ENCODE data around the gene VSTM4.

GRCh38 chr10:49008505-49009198 lies 106.7 kb downstream of the VSTM4 start:
- TF ChIP-seq CTCF (IDR thresholded peaks at IDR 0.05; ENCODE audit: low read depth, low read length): no peak
- TF ChIP-seq EZH2phosphoT487 (IDR thresholded peaks at IDR 0.05; ENCODE audit: low read depth): no peak

All from OCI-LY3 (cell line).